GM19372 (cell line): Measurements from ENCODE around the gene TBC1D25.
A peak's percentile ranks its signal among the peaks of the same experiment; 100 is the strongest.

ENCODE experiments used
- ATAC-seq: cut with Tn5 transposase; IDR thresholded peaks from one replicate; pipeline ENCODE4 v1.9.1; 2021; ENCODE audit warnings: mild to moderate bottlenecking, low read depth, moderate library complexity; ENCODE audit not compliant: unreplicated experiment

The TBC1D25 gene, protein sequence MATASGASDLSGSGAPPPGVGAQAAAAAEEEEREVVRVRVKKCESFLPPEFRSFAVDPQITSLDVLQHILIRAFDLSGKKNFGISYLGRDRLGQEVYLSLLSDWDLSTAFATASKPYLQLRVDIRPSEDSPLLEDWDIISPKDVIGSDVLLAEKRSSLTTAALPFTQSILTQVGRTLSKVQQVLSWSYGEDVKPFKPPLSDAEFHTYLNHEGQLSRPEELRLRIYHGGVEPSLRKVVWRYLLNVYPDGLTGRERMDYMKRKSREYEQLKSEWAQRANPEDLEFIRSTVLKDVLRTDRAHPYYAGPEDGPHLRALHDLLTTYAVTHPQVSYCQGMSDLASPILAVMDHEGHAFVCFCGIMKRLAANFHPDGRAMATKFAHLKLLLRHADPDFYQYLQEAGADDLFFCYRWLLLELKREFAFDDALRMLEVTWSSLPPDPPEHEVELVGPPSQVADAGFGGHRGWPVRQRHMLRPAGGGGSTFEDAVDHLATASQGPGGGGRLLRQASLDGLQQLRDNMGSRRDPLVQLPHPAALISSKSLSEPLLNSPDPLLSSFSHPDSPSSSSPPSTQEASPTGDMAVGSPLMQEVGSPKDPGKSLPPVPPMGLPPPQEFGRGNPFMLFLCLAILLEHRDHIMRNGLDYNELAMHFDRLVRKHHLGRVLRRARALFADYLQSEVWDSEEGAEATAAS

GRCh38 chrX:48539345-48540027 lies at the start of gene TBC1D25:
TBC1D25 (plus strand) TSS chrX:48539714; CDS start chrX:48539798, 84 bp downstream.
- ATAC-seq = peak; percentile 80

DNA sequence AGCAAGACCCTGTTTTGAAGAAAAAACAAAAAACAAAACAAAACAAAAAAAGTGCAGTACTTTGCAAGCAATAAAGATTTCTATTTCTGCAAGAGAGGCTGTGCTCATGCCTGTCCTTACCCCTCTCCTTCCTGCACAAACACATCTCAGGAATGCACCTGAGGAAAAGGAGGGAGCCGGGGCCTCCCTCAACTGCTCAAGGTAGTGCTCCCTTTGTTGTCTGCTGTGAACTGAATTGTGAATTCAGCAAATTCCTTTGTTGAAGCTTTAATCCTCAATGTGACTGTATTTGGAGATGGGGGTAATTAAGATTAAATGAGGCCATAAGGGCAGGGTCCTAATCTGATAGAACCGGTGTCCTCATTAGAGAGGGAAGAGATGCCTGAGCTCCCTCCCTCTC lies 49.6 kb upstream of the TBC1D25 start:
- ATAC-seq = no peak

DNA sequence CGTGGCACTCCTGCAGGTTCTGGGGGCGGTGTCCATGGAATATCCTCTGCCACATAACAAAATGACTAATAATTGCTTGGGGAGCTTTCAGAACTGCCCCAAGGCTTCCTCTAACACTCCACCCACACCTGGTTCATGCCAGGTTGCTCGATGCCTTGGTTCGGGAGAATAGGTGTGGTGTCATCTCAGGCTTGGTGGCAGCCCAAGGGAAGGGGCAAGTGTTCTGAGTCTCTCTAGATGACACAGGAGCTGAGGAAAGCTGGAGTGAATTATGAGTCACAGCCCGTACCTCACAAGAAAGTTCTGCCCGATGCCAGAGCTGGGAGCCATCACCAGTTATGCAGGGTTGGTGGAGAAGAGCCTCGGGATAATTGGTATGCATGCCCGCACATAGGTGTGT lies 48.9 kb upstream of the TBC1D25 start:
- no peak for ATAC-seq

GRCh38 chrX:48491809-48492208 lies 47.7 kb upstream of the TBC1D25 start:
- no peak for ATAC-seq

- ATAC-seq = no peak
These were observed 47.1 kb upstream of the TBC1D25 start for GRCh38 chrX:48492293-48492910.

DNA sequence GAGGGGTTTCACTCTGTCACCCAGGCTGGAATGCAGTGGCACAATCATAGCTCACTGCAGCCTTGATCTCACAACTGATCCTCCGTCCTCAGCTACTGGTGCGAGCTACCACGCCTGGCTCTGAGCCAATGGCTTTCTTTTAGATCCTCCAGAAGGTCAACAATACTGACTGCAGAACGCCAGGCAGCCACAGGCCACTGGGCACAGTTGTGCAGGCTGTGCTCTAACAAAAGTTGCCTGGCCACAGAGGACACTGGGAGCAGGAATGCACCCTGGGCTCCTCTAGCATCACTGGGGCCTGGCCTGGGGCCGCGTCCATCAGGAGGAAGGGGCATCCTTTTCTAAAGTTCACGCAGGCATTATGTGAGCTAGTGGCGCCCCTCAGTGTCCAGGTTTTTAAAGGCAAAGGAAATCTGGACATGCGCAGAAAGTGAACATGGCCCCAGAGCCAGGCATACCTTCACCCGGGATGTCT lies 45.6 kb upstream of the TBC1D25 start:
- no peak for ATAC-seq

GRCh38 chrX:48496660-48497059 lies 42.9 kb upstream of the TBC1D25 start:
- no peak for ATAC-seq

GRCh38 chrX:48497871-48498270 lies 41.6 kb upstream of the TBC1D25 start:
- ATAC-seq = no peak

- ATAC-seq = no peak
These were observed 41.1 kb upstream of the TBC1D25 start for GRCh38 chrX:48498374-48498809.

GRCh38 chrX:48504261-48504660 lies 35.3 kb upstream of the TBC1D25 start:
- no peak for ATAC-seq

DNA sequence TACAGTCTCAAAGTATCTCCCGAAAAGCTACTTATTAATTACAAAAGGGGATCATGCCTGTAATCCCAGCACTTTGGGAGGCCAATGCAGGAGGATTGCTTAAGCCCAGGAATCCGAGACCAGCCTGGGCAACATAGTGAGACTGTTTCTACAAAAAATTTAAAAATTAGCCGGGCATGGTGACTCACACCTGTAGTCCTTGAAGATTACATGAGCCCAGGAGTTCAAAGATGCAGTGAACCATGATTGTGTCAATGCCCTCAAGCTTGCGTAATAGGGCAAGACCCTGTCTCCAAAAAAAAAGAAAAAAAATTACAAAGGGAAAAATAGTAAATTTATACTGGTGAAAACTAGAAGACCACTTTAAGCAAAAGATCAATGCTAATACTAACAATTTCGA lies 34.0 kb upstream of the TBC1D25 start:
- ATAC-seq = no peak

DNA sequence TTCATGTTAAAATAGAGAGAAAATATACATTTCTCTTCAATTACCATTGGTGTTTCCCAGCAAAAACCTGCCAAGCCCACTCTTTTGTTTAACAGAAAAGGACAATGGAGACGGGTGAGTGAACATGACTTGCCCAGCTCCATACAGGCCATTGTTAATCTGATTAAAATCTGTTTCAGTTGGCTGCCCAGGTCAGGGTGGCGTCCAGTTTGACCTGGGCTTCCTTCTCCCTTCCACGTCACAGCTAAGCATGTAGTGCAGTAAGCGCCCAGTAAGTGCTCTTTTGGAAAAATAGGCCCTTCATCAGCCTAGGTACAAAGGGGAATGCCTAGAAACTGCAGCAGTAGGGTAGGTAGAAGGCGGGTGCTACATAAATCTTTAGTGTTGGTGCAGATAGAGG lies 32.3 kb upstream of the TBC1D25 start:
- no peak for ATAC-seq

GRCh38 chrX:48508400-48509244 lies 30.9 kb upstream of the TBC1D25 start, which contains the start of gene PORCN:
PORCN (plus strand) TSS chrX:48508992; CDS start chrX:48509821, 829 bp downstream.
- peak; percentile 73 for ATAC-seq

- no peak for ATAC-seq
These were observed 30.3 kb upstream of the TBC1D25 start for GRCh38 chrX:48509245-48509590.

GRCh38 chrX:48509619-48510018 lies 29.9 kb upstream of the TBC1D25 start:
- ATAC-seq = no peak

DNA sequence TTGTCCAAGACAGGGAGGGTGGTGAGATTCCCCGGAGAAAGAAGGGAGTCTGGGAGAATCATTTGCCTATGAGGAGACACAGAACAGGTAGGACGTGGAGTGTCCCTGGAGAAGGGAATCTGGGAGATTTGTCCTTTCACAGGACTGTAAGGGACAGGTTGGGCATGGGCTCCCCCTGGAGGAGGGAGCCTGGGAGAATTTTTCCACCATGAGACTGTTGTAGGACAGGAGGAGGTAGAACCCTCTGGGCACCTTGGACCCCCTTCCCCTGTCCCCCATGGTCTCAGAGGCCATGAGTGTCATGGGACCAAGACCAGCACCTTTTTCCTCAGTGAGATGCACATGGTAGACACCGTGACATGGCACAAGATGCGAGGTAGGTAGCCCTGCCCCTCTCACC lies 28.0 kb upstream of the TBC1D25 start:
- ATAC-seq = no peak

DNA sequence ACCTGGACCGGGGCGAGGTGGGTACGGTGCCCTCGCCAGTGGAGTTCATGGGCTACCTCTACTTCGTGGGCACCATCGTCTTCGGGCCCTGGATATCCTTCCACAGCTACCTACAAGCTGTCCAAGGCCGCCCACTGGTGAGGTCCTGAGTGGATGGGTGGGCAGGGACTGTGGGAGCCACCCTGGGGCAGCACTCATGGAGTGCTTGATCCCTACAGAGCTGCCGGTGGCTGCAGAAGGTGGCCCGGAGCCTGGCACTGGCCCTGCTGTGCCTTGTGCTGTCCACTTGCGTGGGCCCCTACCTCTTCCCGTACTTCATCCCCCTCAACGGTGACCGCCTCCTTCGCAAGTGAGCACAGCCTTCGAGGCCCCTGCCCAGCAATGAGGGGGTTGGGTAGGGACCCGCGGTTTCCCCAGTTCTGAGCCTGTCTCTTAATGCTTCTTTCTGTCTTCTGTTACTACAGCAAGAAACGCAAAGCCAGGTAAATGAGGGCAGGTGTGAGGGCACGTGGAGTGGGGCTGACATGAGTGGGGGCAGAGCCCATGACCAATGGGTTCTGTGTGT lies 27.1 kb upstream of the TBC1D25 start:
- no peak for ATAC-seq

GRCh38 chrX:48513670-48514069 lies 25.8 kb upstream of the TBC1D25 start:
- ATAC-seq = no peak

- ATAC-seq = no peak
These were observed 25.2 kb upstream of the TBC1D25 start for GRCh38 chrX:48514126-48514806.
